GM19328 (cell line): Measurements from ENCODE around the gene COL9A3.

Source experiments
- ATAC-seq: cut with Tn5 transposase; IDR thresholded peaks from one replicate; pipeline ENCODE4 v1.9.1; 2021; ENCODE audit warnings: mild to moderate bottlenecking, moderate library complexity; ENCODE audit not compliant: unreplicated experiment

Gene COL9A3

DNA sequence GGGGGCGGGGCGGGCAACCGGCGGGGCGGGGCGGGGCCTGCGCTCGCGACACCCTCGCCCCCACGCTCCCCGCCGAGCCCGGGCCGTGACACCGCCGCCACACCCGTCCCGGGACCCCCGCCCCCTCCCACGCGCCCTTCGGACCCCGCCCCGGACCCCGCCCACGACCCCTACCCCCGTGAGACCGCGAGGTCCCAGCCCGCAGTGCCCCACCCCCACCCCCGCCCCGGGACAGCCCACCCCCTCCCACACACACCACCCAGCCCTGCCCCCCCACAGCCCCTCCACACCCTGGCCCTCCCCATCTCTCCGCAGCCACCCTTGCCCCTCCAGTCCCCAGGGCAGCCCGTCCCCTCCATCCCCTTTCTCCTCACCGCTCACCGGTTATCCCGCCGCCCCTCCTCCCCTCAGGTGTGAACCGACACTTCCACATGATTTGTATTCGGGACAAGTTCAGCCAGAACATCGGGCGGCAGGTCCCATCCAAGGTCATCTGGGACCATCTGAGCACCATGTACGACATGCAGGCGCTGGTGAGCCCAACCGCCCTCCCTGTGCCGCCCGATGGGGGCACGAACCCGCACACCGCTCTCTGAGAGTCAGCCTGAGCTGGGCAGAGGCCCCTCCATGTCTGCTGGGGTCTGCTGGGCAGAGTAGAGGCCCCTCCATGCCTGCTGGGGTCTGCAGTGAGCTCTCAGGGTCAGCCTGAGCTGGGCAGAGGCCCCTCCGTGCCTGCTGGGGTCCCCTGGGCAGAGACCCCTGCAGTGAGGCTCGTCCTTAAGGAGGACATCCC, 20.0 kb upstream of the COL9A3 start:
- no peak for ATAC-seq

DNA sequence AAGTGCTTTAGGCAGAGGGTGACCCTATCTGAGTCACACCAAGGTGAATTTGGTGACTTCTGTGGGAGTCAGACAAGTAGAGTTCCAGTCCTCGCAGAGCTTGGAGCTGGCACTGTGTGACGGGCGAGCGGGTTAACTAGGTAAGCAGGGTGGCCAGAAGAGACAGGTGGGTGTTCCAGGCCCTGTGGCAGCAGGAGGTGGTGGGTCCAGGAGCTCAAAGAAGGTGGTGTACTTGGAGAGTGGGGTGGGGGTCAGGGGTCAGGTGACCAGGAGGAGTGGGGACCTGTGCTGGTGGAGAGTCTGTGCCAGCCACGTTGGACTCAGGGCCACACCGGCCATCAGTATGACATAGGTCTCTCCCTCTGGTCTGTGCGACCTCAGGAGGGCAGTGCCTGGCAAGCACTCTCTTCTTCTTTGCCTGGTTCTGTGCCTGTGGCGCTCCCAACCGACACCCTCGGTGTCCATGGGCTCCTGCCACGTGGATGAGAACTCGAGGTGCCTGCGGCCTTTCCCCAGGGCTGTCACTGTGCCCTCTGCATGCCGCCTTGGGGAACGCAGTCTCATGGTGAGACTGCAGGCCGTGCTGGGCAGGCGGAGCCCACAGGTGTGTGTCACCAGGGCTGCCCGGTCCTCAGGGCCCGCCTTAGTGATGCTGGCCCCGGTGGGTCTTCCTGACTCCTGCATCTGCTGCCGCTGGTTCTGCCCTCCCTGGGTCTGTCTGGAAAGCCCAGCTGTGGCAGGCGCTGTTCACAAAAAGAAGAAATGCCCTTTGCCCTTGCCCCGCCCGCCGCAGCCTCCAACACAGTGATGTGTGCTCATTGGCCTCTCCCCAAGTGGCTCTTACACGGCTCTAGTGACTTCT, 18.9 kb upstream of the COL9A3 start:
- ATAC-seq: no peak

DNA sequence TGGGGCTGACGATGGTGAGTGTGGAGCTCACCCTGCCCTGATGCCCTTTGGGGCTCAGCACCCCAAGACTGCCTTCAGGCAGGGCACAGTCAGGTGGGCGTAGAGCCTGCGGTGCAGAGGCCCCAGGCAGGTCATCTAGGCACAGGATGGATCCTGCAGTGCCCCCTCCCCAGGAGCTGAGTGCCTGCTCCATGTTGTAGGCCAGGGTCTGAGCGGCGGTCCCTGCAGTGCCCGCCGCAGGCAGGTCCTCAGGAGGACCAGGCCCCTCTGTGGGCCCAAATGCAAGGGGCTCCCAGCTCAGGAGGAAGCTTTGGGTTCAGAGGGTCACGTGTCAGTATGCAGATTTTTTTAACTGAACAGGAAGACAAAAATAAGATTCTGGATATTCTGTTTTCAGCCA, 17.8 kb upstream of the COL9A3 start:
- ATAC-seq: no peak

- ATAC-seq: no peak
Observed at GRCh38 chr20:62799459-62799858, 17.4 kb upstream of the COL9A3 start.

DNA sequence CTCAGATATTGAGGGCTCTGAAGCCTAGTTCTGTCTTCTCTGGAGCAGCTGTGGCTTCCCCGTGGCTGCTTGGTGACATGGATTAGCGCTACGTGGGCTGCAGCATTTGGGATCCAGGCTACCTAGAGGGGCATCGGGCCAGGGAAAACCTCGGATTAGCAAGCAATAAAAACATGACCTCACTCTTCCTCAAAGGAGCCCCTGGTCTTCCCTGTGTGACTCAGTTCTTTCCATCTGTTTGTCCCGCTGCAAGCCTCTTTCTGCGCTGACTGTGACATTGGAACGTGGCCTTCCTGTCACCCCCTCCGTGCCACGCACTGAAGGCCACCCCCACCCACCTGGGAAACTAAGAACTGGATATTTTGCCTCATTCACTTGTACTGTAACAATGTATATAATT, 17.0 kb upstream of the COL9A3 start:
- no peak for ATAC-seq

DNA sequence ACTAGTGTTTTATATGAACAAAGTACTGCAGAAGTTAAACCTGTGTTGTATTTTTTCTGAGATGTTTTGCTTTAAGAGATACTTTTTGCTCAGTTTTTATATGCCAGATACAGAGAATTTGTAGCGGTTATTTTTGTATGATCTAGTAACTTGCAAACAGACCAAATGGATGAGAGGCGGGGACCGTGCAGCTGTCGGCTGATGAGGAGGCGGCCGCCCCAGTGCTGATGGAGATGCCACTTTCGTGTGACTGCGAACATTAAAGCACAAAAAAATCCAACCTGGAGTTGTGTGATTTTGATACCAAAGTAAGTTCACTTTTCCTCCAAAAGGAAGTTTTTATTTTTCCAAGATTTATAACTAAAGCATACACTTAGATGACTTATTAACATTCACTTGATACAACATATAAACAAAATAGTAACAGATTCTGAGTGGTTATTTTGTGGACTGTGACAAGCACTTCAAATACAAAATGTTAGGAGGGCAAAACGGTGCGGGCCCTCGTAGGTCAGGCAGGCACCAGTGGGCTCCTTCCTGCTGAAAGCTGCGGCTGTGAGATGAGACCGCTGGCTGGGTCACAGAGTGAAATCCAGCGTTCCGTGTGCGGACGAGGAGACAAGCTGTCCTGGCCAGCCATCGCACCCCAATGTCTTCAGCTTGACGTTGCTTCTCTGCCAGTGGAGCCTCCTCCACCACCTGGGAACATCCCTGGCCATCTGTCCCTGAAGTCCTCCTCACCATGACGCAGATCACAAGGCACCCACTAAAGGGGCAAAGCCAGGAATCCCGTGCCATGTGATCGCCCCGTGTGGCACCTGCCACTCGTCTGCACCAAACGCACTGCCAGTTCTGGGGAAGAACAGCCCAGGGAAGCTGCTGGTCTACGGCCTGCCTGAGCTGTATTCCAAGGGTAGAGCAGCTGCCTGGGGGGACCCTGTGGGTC, 16.3 kb upstream of the COL9A3 start:
- no peak for ATAC-seq

- no peak for ATAC-seq
Observed at GRCh38 chr20:62801284-62802010, 15.4 kb upstream of the COL9A3 start.

DNA sequence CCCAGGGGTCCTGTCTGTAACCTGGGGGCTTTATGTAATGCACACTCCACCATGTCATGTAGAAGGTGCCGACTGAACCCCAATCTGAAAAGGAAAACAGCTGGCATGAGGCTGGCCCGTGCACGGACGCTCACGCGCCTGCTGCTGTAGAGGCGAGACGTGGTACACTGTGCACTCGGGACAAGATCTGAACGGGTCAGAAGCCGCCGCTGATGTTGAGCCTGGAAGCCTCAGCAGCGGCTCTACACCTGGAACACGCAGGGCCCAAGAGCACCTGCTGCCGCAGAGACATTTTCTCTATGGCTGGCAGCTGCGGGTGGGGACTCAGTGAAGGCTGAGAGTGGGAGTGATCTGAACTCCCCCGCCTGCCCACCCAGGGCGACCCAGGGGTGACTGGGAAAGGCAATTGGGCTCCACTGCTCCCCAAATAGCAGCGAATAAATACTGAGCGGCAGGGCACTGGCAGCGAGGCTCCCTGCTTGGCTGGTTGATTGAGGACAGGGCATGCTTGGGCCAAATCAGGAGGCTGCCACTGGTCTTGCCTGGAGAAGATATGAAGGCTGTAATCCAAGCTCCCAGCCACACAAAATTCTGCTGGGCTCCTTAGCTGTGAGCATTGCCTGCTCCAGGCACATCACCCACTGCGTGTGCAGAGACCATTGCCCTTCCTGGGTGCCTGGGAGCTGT, 14.7 kb upstream of the COL9A3 start:
- no peak for ATAC-seq

GRCh38 chr20:62804021-62804626, 12.7 kb upstream of the COL9A3 start:
- ATAC-seq: no peak

- no peak for ATAC-seq
Observed at GRCh38 chr20:62804627-62805154, 12.2 kb upstream of the COL9A3 start, which contains the start of gene OGFR. OGFR (plus strand) TSS chr20:62804835; CDS start chr20:62804860, 25 bp downstream.

DNA sequence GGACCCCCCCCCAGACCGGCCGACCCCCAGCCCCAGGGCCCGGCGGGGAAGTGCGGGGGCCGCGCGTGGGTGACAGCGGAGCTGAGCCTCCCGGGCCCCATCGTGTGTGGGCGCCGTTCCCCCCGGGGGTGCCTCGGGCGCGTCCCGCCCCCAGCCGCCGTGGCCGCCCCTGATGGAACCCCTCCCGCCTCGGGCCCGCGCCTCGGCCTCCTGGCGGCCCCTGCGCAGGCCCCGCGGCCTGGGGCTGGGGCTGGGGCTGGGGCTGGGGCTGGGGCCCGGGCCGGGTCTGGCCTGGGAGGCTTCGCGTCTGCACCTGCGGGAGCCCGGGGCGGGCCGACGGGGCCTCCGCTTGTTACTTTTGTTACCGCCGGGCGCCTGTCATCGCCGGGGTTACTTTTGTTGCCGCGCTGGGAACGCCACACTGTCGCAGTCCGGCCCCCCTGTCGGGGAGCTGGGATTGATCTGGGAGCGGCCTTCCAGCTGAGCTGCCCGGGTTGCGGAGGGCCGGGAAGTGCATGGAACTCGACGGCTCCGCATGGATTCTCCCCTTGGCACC, 11.6 kb upstream of the COL9A3 start:
- no peak for ATAC-seq

DNA sequence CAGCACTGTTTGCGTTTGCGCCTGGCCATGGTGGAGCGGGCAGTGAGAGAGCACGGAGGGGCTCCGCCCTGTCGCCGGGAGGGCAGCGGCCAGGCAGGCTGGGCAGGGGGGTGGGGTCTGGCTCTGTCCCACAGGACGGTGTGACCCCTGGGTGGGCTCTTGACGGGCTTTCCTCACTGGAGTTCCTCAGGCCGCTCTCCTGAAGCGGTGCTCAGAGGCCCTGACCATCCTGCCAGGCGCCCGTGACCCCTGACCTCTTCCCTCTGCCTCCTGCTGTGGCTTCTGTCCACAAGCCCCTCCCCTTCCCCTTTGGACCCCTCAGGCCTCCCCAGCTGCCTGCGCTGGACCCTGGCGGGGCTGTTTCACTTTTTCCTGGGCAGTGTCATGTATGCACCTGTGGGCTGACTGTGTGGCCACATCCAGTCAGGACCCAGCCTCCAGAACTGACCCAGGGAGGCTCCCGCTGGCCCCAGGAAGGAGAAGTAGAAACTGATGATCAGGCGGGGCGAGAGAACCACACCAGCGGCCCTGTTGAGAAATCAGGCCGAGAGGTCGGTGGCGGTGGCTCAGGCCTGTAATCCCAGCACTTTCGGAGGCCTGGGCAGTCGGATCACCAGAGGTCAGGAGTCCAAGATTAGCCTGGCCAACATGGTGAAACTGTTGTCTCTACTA, 11.0 kb upstream of the COL9A3 start:
- no peak for ATAC-seq

DNA sequence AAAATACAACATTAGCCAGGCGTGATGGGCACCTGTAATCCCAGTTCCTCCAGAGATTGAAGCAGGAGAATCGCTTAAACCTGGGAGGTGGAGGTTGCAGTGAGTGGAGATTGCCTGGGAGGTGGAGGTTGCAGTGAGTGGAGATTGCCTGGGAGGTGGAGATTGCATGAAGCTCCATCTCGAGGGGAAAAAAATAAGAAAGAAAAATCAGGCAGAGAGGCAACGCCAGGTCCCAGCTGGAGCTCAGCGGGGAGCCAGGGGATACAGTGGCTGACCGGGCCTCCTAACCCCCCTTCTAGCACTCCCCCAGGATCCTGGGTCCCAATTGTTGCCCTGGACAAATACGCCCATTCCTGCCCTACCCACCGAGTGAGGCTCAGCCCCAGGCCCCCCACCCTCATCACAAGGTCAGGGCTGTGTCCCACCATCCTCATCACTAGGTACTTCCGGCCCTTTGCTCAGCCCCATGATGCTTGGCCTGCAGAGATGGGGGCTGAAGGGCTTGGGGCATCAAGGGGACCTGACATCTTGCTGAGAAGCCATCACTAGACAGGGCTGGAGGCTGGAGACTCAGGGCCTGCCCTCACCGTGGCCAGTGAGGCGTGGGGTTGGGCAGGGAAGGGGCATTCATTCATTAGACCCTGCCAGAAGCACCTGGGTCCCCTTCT, 10.3 kb upstream of the COL9A3 start:
- no peak for ATAC-seq

DNA sequence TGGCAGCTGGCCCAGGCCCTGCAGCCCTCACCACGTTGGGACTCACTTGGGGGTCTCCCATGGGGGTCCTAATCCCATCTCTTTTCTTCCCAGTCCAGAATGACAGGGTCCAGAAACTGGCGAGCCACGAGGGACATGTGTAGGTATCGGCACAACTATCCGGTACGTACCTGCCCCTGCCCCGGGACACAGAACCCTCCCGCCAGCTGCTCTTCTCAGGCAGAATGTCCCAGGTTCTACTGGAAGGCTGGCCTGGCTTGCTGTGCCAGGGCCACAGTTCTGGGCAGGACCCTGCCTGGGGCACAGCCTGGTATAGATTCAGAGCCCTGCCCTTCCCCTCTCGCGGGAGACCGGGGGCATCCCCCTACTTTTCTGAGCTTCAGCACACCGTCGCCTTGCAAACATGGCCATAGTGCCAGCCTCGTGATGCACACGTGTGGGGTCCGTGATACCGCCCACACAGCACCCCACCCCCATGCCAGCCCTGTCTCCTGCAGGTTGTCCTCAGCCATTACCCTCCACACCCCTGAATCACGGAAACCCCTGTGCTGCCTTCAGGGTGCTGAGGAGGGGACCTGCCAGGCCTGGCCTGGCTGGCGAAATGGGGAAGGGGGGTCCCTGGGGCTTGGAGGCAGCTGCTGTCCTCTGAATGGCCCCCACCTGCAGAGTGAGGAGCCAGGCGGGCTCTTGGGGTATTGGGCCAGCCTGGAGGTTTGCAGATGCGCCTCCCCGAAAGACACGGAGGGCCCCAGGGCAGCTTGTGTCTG, 9.2 kb upstream of the COL9A3 start:
- no peak for ATAC-seq

- ATAC-seq: no peak
Observed at GRCh38 chr20:62808211-62808865, 8.5 kb upstream of the COL9A3 start.
